Measurements from ENCODE around the gene NAGK.
"Not testable (repeated sequence)": the region's sequence is repeated elsewhere in the genome, so short reads cannot be mapped to it uniquely, and the experiment has no call there.

The NAGK gene

DNA sequence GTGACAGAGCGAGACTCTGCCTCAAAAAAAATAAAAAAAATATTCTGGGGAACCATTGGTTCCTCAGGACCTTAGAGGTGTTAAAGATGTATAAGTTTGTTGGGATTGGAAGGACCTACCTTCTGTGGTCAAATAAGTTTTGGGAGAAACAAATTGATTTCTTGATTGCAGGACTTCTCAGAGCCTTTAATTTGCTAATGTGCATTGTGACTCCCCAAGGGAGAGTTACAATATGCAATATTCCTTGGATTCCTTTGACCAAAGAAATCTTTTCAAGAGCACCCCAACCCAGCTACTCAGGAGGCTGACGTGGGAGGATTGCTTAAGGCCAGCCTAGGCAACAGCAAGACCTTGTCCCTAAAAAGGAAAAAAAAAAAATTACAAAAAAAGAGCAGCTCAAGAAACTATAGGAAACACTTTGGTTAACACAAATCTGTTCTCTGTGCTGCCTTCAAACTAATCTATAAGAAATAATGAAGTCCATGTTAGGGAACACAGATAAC lies 6.5 kb downstream of the NAGK start:
- H3K27me3 ChIP-seq (ENCODE audit: low read length), result no peaks in the 10 kb centered on the region
- no peak for TF ChIP-seq EZH2phosphoT487 (conservative IDR thresholded peaks at IDR 0.05; ENCODE audit: low read length)
- TF ChIP-seq, protein P1, sequence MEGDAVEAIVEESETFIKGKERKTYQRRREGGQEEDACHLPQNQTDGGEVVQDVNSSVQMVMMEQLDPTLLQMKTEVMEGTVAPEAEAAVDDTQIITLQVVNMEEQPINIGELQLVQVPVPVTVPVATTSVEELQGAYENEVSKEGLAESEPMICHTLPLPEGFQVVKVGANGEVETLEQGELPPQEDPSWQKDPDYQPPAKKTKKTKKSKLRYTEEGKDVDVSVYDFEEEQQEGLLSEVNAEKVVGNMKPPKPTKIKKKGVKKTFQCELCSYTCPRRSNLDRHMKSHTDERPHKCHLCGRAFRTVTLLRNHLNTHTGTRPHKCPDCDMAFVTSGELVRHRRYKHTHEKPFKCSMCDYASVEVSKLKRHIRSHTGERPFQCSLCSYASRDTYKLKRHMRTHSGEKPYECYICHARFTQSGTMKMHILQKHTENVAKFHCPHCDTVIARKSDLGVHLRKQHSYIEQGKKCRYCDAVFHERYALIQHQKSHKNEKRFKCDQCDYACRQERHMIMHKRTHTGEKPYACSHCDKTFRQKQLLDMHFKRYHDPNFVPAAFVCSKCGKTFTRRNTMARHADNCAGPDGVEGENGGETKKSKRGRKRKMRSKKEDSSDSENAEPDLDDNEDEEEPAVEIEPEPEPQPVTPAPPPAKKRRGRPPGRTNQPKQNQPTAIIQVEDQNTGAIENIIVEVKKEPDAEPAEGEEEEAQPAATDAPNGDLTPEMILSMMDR (IDR thresholded peaks at IDR 0.05; ENCODE audit: insufficient read depth, low read length, poor library complexity, severe bottlenecking), result no peak
- H3K9ac ChIP-seq (ENCODE audit: low read length), result no peak overlapping the region
- H3K36me3 ChIP-seq (ENCODE audit: low read length), result peaks cover 9% of the 10 kb centered on the region; the same call in 1 of the 2 replicates
- no peaks in the 10 kb centered on the region for H3K9me2 ChIP-seq (replicated peaks; ENCODE audit: insufficient read depth, low read length)
- 0 out of 2 replicates have a peak, but pooled peaks cover 10% of the 10 kb centered on the region for H3F3A ChIP-seq (ENCODE audit: insufficient read depth)
- H3K4me2 ChIP-seq (ENCODE audit: low read depth, low read length, poor library complexity, severe bottlenecking), result no peak overlapping the region
- no peaks in the 10 kb centered on the region for H4K20me1 ChIP-seq (ENCODE audit: low read depth, low read length)
- H3K9me3 ChIP-seq (ENCODE audit: insufficient read depth, low read length), result no peaks in the 10 kb centered on the region
- no peak overlapping the region for H2AFZ ChIP-seq (ENCODE audit: low read depth, low read length, severe bottlenecking)
- H3K27ac ChIP-seq (ENCODE audit: low read depth, low read length), result no peak overlapping the region
- no peak overlapping the region for H3K4me3 ChIP-seq (ENCODE audit: insufficient read depth, low read length, poor library complexity, severe bottlenecking)
- H3K79me2 ChIP-seq (ENCODE audit: insufficient read depth, low read length), result peaks cover 24% of the 10 kb centered on the region

DNA sequence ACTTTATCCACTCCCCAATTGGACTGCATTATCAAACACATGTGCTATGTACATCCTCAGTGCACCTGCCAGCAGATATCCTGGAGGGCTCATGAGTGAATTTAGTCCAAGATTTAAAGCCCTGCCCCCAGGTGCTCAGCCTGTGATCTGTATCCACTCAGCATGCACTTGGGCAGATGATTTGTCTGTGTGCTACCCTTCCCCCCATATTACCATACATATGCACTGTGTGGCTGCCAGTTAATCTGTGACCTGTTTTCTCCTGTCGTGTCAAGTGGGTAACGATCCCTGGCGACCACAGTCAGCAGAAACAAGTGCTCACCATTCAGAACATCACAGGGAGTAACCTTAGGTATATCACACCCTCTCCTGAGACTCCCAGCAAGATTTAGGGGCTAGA lies 10.2 kb downstream of the NAGK start:
- no peaks in the 10 kb centered on the region for H3K27me3 ChIP-seq (ENCODE audit: low read length)
- H3K79me2 ChIP-seq (ENCODE audit: insufficient read depth, low read length), result no peaks in the 10 kb centered on the region
- TF ChIP-seq EZH2phosphoT487 (conservative IDR thresholded peaks at IDR 0.05; ENCODE audit: low read length), result no peak
- H3K9me3 ChIP-seq (ENCODE audit: insufficient read depth, low read length), result no peaks in the 10 kb centered on the region
- no peak overlapping the region for H3K27ac ChIP-seq (ENCODE audit: low read depth, low read length)
- H3K36me3 ChIP-seq (ENCODE audit: low read length), result peaks cover 9% of the 10 kb centered on the region; the same call in 1 of the 2 replicates
- H3K4me3 ChIP-seq (ENCODE audit: insufficient read depth, low read length, poor library complexity, severe bottlenecking), result no peak overlapping the region
- H3K9ac ChIP-seq (ENCODE audit: low read length), result no peak overlapping the region
- no peak overlapping the region for H3K4me2 ChIP-seq (ENCODE audit: low read depth, low read length, poor library complexity, severe bottlenecking)
- no peaks in the 10 kb centered on the region for H3K9me2 ChIP-seq (replicated peaks; ENCODE audit: insufficient read depth, low read length)
- peaks cover 3% of the 10 kb centered on the region; the same call in 1 of the 2 replicates for H3F3A ChIP-seq (ENCODE audit: insufficient read depth)
- H2AFZ ChIP-seq (ENCODE audit: low read depth, low read length, severe bottlenecking), result no peak overlapping the region
- no peaks in the 10 kb centered on the region for H4K20me1 ChIP-seq (ENCODE audit: low read depth, low read length)

DNA sequence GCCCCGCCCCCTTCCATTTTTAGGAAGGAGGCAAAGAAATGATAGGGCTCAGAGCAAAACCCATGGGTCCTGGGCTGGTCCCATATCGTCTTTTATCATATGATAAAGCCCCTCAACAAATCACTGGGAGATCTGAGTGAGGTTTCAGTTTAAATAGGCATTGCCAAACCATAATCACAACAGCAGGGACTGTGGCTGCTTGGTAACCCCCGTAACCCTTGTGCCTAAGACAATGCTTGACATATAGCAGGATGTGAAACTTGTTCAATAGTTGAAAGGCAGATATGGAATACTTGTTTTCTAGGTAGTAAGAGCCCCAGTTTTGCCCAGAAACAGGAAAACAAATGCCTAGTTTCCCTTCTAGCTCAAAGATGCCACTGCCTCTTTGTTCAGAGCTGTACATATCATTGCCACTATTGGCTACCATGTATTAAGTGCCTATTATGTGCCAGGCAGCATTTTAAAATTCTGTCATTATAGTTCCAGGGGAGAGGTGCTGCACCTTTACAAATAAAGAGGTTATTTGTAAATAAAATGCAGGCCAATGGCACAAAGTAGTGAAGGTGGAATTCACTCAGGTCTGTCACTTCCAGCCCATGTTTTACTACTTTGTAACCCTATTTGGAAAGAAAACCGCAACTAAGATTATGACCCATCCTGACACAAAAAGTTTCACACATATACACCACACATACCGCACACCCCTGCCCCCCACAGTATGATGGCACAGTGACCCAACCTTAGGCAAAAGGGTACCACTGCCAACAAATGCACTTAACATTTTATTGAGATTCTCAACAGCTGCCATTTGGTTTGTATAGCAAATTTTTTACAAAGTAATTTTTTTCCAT lies 14.2 kb downstream of the NAGK start:
- Histone ChIP-seq H3K4me3 (ENCODE audit: insufficient read depth, low read length, poor library complexity, severe bottlenecking) (no peak overlapping the region), H3K9ac (ENCODE audit: low read length) (no peak overlapping the region), H3K27ac (ENCODE audit: low read depth, low read length) (no peak overlapping the region), H3K9me2 (replicated peaks; ENCODE audit: insufficient read depth, low read length) (no peaks in the 10 kb centered on the region), H3K27me3 (ENCODE audit: low read length) (no peaks in the 10 kb centered on the region), H3K4me2 (ENCODE audit: low read depth, low read length, poor library complexity, severe bottlenecking) (no peak overlapping the region), H4K20me1 (ENCODE audit: low read depth, low read length) (no peaks in the 10 kb centered on the region), H3K9me3 (ENCODE audit: insufficient read depth, low read length) (no peaks in the 10 kb centered on the region), H2AFZ (ENCODE audit: low read depth, low read length, severe bottlenecking) (no peak overlapping the region), H3K36me3 (ENCODE audit: low read length) (no peaks in the 10 kb centered on the region), H3K79me2 (ENCODE audit: insufficient read depth, low read length) (no peaks in the 10 kb centered on the region), H3F3A (ENCODE audit: insufficient read depth) (peaks cover 3% of the 10 kb centered on the region; the same call in 1 of the 2 replicates)
- TF ChIP-seq, protein P1 (IDR thresholded peaks at IDR 0.05; ENCODE audit: insufficient read depth, low read length, poor library complexity, severe bottlenecking), result no peak
- TF ChIP-seq EZH2phosphoT487 (conservative IDR thresholded peaks at IDR 0.05; ENCODE audit: low read length), result no peak

DNA sequence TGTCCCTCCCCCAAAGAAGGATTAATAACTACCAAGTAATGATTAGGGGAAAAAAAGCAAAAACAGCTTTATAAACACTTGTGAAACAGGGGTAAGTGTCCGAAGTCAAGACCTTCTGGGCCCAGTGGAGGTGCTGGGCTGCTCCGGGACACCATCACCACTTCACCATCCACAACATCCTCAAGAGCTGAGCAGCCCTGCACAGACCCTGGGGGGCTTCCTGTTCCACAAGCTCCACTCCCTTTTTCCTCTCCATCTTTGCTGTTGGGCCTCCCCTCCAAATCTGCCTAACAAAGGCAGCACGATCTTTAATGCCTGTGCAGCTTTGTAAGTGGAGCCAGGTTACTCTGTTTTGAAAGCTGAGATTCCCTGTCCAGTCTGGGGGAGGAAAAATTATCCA lies 14.8 kb downstream of the NAGK start:
- not testable (repeated sequence) for H3K27me3 ChIP-seq (ENCODE audit: low read length); H3K79me2 ChIP-seq (ENCODE audit: insufficient read depth, low read length); H3K4me2 ChIP-seq (ENCODE audit: low read depth, low read length, poor library complexity, severe bottlenecking); H3K4me3 ChIP-seq (ENCODE audit: insufficient read depth, low read length, poor library complexity, severe bottlenecking); H2AFZ ChIP-seq (ENCODE audit: low read depth, low read length, severe bottlenecking); H3K9ac ChIP-seq (ENCODE audit: low read length); H3K27ac ChIP-seq (ENCODE audit: low read depth, low read length); H3F3A ChIP-seq (ENCODE audit: insufficient read depth); H3K9me3 ChIP-seq (ENCODE audit: insufficient read depth, low read length); H3K9me2 ChIP-seq (replicated peaks; ENCODE audit: insufficient read depth, low read length); H4K20me1 ChIP-seq (ENCODE audit: low read depth, low read length); H3K36me3 ChIP-seq (ENCODE audit: low read length)

DNA sequence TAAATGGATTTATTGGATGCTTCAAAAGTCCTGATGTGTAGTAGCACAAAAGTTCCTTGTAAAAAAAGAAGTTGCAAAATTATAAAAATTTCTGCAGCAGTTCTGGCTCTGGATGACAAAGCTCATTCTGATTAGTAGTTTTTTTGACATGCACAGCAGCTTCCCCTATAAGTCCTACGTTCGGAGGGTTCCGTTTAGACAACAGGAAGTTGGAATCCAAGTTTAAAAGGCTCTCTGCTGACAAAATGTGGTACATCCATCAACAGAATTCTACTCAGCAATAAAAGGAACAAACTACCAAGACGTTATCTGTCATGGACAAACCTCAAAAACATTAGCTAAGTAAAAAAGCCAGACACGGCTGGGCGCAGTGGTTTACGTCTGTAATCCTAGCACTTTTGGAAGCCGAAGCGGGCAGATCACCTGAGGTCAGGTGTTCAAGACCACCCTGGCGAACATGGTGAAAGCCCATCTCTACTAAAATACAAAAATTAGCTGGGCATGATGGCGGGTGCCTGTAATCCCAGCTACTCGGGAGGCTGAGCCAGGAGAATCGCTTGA lies 15.4 kb downstream of the NAGK start:
- not testable (repeated sequence) for H3K9ac ChIP-seq (ENCODE audit: low read length); H4K20me1 ChIP-seq (ENCODE audit: low read depth, low read length); H3K27ac ChIP-seq (ENCODE audit: low read depth, low read length); H3K4me3 ChIP-seq (ENCODE audit: insufficient read depth, low read length, poor library complexity, severe bottlenecking); H3K9me2 ChIP-seq (replicated peaks; ENCODE audit: insufficient read depth, low read length); H3K79me2 ChIP-seq (ENCODE audit: insufficient read depth, low read length); H2AFZ ChIP-seq (ENCODE audit: low read depth, low read length, severe bottlenecking); H3K4me2 ChIP-seq (ENCODE audit: low read depth, low read length, poor library complexity, severe bottlenecking); H3F3A ChIP-seq (ENCODE audit: insufficient read depth); H3K36me3 ChIP-seq (ENCODE audit: low read length); H3K9me3 ChIP-seq (ENCODE audit: insufficient read depth, low read length); H3K27me3 ChIP-seq (ENCODE audit: low read length)

DNA sequence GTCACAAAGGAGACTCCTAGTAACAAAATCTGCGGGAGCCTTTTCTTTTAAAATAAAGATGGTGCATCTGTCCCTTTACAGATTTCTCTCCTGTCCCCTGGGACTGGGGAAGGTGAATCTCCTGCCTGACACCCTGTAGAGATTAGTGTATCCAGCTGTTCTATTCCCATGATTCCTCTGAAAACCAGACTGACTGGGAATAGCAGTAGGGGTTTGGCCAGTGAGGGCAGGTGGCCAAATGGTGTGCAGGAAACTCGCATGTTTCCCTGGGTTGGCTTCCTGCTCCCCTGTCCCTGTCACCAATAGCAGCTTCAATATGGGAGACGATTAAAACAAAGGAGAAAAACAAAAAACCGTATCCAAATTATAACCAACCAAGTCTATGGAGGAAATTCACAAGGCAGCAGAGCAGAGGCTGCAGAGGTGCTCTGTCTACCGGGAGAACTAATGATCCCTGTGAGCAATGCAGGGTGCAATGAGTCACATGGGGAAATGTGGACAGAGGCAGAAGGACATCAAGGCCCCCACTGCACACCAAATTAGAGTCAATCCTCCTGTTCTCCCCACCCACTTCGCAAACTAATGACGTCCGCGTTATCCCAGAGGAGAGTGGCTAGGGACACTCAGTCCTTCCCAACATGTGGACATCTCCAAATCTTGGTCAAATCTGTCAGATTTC lies 17.0 kb downstream of the NAGK start:
- H3K36me3 ChIP-seq (ENCODE audit: low read length); H3K9me3 ChIP-seq (ENCODE audit: insufficient read depth, low read length); H3K9ac ChIP-seq (ENCODE audit: low read length); H3K27me3 ChIP-seq (ENCODE audit: low read length); H2AFZ ChIP-seq (ENCODE audit: low read depth, low read length, severe bottlenecking); H3K27ac ChIP-seq (ENCODE audit: low read depth, low read length); H3K79me2 ChIP-seq (ENCODE audit: insufficient read depth, low read length); H3K4me2 ChIP-seq (ENCODE audit: low read depth, low read length, poor library complexity, severe bottlenecking); H3K9me2 ChIP-seq (replicated peaks; ENCODE audit: insufficient read depth, low read length); H3K4me3 ChIP-seq (ENCODE audit: insufficient read depth, low read length, poor library complexity, severe bottlenecking); H4K20me1 ChIP-seq (ENCODE audit: low read depth, low read length); H3F3A ChIP-seq (ENCODE audit: insufficient read depth): not testable (repeated sequence)

Measured in SU-DHL-6 (cell line).